GM19240 (cell line): Measurements from ENCODE around the gene ALOX5AP.

ENCODE experiments used
- DNase-seq: peaks from one replicate; pipeline ENCODE4 v3.0.0; 2011; ENCODE audit warnings: low spot score; ENCODE audit not compliant: insufficient read length

Gene ALOX5AP

GRCh38 chr13:30796631-30797601, 61.6 kb downstream of the ALOX5AP start:
- DNase-seq: no peak

- no peak for DNase-seq
Measured at GRCh38 chr13:30797847-30798535, 62.6 kb downstream of the ALOX5AP start.

GRCh38 chr13:30798776-30799355, 63.5 kb downstream of the ALOX5AP start:
- DNase-seq: no peak

- DNase-seq: no peak
Measured at GRCh38 chr13:30799356-30799824, 64.0 kb downstream of the ALOX5AP start.

- no peak for DNase-seq
Measured at GRCh38 chr13:30800107-30800506, 64.8 kb downstream of the ALOX5AP start.

- no peak for DNase-seq
Measured at GRCh38 chr13:30802501-30802900, 67.2 kb downstream of the ALOX5AP start.

- peak; percentile 68 for DNase-seq
Measured at GRCh38 chr13:30802953-30803478, 67.7 kb downstream of the ALOX5AP start.

GRCh38 chr13:30803749-30804148, 68.4 kb downstream of the ALOX5AP start:
- no peak for DNase-seq

- no peak for DNase-seq
Measured at GRCh38 chr13:30804474-30804873, 69.1 kb downstream of the ALOX5AP start.

- no peak for DNase-seq
Measured at GRCh38 chr13:30805132-30805537, 69.8 kb downstream of the ALOX5AP start.

GRCh38 chr13:30805603-30806011, 70.3 kb downstream of the ALOX5AP start:
- no peak for DNase-seq

GRCh38 chr13:30806784-30807183, 71.4 kb downstream of the ALOX5AP start:
- no peak for DNase-seq

- no peak for DNase-seq
Measured at GRCh38 chr13:30807392-30807791, 72.0 kb downstream of the ALOX5AP start.

GRCh38 chr13:30808600-30808999, 73.3 kb downstream of the ALOX5AP start:
- no peak for DNase-seq

GRCh38 chr13:30809787-30810186, 74.4 kb downstream of the ALOX5AP start:
- no peak for DNase-seq

GRCh38 chr13:30810261-30810701, 74.9 kb downstream of the ALOX5AP start:
- no peak for DNase-seq

GRCh38 chr13:30810801-30811200, 75.5 kb downstream of the ALOX5AP start:
- DNase-seq: no peak
